GM21381 (cell line): ENCODE data around the gene CABP4.
"Not testable (repeated sequence)": the region's sequence is repeated elsewhere in the genome, so short reads cannot be mapped to it uniquely, and the experiment has no call there.

Source experiments
- ATAC-seq: cut with Tn5 transposase; IDR thresholded peaks from one replicate; pipeline ENCODE4 v1.9.1; 2021; ENCODE audit warnings: mild to moderate bottlenecking, moderate library complexity; ENCODE audit not compliant: unreplicated experiment

CABP4 gene

DNA sequence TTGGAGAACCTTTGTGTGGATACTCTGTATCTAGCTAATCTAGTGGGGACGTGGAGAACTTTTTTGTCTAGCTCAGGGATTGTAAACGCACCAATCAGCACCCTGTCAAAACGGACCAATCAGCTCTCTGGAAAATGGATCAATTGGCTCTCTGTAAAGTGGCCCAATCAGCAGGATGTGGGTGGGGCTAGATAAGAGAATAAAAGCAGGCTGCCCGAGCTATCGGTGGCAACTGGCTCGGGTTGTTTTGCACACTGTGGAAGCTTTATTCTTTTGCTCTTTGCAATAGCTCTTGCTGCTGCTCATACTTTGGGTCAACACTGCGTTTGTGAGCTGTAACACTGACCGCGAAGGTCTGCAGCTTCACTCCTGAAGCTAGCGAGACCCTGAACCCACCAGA lies 21.5 kb downstream of the CABP4 start:
- not testable (repeated sequence) for ATAC-seq

DNA sequence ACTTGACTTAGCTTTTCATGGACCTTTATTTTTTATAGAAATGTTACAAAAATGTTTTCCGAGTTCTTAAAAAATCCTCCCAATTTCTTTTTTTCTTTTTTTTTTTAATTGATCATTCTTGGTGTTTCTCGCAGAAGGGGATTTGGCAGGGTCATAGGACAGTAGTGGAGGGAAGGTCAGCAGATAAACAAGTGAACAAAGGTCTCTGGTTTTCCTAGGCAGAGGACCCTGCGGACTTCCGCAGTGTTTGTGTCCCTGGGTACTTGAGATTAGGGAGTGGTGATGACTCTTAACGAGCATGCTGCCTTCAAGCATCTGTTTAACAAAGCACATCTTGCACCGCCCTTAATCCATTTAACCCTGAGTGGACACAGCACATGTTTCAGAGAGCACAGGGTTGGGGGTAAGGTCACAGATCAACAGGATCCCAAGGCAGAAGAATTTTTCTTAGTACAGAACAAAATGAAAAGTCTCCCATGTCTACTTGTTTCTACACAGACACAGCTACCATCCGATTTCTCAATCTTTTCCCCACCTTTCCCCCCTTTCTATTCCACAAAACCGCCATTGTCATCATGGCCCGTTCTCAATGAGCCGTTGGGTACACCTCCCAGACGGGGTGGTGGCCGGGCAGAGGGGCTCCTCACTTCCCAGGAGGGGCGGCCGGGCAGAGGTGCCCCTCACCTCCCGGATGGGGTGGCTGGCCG lies 22.3 kb downstream of the CABP4 start:
- ATAC-seq: not testable (repeated sequence)

DNA sequence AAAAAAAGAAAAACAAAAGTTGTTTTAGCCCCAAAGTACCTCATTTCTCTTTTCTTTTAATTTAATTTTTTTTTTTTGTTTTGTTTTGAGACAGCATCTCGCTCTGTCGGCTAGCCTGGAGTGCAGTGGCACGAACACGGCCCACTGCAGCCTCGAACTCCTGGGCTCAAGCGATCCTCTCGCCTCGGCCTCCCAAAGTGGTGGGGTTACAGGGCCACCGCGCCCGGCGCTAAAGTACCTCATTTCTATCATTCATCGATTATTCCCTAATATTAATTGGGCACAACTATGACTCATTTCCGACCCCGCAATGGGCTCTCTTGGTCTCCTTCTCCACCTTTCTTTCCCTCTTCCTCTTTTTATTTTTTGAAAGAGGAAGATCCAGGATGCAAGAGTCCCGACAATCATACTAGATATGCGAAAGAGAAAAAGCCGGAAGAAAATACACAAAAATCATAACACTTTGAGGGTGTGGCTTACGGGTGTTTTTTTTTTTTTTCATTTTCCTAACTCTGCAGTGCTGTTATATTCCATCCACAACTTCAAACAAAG lies 27.2 kb downstream of the CABP4 start:
- no peak for ATAC-seq

DNA sequence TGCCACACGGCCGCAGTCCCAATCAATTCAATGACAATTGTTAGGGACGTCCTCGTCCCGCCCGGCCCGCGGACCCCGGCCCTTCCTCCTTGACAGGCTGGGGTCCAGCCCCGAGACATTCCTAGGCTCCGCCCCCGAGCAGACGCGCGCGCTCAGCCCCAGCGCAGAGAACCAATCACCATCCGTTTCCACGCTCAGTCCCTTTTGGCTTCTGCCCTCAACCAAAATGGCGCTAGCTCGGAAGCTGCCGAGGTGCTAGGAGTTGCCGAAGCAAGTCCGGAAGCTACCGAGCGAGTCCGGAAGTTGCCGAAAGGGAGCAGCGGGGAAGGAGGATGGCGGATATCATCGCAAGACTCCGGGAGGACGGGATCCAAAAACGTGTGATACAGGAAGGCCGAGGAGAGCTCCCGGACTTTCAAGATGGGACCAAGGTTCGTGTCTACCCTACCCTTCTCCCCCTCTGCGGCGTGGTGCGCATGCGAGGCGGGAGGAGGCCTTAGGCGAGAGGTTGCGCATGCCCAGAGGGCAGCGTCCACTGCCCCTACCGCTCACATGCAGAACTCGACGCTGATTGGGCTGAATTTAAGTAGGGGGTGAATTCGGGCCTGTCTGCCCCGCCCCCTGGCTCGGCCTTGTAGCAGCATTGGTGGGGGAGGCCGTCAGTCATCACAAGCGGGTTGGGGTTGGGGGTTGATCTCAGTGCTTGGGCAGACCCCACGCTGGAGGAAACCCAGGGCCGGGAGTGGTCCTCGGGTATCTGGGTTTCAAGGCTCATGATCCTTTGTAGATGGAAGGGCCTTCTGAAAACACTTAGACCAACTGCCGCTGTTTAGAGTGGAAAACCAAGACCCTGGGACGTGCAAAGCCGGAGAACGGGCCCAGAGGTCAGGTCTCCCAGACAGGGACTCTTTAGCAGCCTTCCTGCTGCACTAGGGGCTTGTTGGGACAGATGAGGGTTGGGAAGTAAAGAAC lies 28.0 kb downstream of the CABP4 start, which contains the start of gene AIP:
Gene AIP, plus strand, starts transcription at position 200 of the 972 bp plus-strand sequence. Its CDS starts 133 bp downstream, at position 333.
- peak; percentile 58 for ATAC-seq

DNA sequence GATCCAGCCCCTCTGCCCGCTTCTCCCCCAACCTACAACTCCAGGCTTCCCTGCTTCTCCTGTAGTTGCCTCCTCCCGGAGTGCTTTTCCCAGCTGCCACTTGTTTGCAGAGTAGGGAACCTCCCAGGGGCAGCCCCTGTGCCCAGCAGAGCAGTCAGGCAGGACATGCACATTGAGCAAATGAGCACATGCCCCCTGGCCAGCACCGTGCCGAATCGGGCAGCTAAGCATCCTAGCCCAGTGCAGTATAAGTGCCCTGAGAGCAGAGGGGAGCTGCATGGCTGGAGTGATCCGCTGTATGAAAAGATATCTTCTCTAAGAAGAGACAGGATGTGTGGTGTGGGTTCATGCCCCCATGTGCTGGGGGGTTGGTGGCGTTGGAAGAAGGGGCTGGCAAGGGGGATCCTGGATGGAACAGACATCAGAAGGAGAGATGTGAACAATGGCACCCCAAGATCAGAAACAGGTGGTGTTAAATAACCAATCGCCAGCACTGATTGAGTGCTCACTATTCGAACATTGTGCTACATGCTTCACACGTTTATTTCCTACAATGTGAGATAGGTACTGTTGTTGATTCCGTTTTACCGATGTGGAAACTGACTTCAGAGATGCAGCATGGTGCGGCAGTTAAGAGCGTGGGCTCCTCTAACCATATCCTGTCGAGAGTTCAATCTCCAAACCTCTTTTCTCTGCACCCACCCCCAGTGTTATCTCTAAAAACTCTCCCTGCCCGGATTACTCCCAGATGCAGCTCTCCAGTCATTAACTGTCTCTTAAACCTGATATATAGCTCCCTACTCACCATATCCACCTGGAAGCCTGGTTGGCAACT lies 28.9 kb downstream of the CABP4 start:
- ATAC-seq: no peak

DNA sequence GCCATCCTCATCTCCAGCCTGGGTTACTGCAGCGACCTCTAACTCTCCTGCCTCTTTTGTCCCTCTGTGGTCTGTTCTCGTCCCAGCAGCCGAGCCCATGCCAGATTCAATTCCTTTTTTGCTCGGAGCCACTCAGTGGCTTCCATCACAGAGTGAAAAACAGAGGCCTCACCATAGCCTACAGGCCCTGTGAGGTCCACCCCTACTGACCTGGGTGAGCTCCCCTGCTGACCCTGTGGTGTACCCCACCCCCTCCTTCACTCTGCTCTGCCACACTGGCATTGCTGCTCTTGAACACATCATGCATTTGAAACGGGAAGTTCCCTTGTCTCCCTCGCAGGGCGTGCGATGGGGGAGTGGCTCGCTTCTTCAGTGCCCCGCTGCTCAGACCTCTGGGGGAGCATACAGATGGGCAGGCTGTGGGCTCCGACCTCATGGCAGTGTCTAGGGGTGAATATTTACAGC lies 29.7 kb downstream of the CABP4 start:
- no peak for ATAC-seq

DNA sequence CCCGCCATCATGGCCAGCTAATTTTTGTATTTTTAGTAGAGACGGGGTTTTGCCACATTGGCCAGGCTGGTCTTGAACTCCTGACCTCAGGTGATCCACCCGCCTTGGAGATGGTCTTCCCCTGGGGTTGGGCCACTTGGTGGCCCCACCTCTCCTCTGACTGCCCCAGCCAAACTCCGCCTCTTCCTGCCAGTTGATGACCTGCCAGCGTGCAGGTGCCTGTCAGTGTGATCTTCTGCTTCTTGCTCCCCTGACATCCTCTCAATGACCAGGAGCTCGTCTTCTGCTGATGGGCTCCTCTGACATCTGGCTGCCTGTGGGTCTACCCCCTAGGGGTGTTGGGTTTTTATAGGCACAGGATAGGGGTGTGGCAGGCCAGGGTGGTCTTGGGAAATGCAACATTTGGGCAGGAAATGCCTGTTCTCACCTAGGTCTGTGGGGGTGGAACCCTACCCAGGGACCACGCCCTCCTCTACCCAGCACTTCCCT lies 30.8 kb downstream of the CABP4 start:
- peak; percentile 24 for ATAC-seq

DNA sequence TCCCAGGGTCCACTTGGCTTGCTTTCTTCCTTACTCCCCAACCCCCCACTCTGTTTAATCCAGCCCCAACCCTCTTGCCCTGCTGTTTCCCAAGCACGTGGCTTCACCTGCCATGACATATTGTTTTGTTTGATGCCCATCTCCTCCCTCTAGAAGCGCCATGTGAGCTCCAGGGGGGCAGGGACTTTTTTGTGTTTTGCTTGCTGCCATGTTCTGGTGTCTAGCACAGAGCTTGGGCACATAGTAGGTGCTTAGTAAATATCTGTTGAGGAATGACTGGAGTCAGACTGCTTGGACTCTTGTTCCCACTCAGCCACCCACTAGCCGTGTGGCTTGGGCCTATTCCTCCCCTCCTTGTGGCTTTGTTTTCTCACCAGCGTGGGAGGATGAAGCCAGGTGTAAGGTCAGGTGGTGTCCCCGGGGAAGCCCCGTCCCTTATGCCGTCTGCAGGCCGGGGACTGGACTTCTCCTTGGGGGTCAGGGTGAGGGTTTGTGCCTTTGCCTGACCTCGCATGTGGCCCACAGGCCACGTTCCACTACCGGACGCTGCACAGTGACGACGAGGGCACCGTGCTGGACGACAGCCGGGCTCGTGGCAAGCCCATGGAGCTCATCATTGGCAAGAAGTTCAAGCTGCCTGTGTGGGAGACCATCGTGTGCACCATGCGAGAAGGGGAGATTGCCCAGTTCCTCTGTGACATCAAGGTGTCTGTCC lies 31.5 kb downstream of the CABP4 start:
- peak; percentile 29 for ATAC-seq

DNA sequence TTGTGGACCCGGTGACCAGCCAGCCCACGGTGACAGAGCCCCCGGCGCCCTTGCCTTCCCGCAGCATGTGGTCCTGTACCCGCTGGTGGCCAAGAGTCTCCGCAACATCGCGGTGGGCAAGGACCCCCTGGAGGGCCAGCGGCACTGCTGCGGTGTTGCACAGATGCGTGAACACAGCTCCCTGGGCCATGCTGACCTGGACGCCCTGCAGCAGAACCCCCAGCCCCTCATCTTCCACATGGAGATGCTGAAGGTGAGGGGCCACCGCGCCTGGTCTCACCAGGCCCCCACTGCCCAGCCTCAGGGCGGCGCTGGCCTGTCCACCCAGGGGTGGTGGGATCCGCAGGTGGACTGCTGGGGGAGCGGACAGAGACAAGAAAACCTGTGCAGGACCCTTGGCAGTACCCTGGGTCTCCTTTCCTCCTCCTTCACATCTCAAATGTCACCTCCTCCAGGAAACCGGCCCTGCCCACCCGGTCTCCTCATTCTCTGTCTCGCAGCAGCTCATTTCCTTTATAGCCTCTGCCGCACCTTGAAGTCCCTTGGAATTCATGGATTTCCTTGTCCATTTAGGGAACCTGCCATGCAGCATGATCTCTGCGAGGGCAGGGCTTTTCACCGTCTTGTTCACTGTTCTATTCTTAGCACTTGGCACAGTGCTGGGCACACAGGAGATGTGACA lies 34.2 kb downstream of the CABP4 start:
- no peak for ATAC-seq

DNA sequence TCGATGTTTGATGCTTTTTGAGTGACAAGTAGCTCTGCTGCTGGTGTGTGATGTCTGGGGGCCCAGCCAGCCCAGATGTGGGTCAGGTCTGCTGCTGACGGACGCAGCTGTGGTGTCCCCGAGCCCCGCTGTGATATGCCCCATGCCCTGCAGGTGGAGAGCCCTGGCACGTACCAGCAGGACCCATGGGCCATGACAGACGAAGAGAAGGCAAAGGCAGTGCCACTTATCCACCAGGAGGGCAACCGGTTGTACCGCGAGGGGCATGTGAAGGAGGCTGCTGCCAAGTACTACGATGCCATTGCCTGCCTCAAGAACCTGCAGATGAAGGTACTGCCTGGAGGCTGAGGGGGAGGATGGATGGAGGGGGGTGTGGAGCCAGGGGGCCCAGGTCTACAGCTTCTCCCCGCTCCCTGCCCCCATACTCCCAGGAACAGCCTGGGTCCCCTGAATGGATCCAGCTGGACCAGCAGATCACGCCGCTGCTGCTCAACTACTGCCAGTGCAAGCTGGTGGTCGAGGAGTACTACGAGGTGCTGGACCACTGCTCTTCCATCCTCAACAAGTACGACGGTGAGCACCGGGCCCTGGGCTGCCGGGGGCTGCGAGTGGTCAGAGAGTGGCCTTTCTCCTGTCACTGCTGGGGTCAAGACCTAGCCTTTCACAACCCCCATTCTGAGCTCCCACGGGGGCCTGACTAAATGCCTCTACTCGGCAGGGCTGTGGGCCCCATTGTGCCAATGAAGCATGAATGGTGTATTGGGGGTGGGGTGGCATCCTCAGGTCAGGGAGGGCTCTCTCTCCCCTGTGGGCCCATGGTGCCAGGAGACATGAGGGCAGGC lies 35.0 kb downstream of the CABP4 start:
- ATAC-seq: no peak

DNA sequence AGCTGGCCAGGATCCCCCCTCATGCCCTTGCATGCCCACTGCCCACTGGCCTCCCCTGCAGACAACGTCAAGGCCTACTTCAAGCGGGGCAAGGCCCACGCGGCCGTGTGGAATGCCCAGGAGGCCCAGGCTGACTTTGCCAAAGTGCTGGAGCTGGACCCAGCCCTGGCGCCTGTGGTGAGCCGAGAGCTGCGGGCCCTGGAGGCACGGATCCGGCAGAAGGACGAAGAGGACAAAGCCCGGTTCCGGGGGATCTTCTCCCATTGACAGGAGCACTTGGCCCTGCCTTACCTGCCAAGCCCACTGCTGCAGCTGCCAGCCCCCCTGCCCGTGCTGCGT lies 35.5 kb downstream of the CABP4 start:
- no peak for ATAC-seq

DNA sequence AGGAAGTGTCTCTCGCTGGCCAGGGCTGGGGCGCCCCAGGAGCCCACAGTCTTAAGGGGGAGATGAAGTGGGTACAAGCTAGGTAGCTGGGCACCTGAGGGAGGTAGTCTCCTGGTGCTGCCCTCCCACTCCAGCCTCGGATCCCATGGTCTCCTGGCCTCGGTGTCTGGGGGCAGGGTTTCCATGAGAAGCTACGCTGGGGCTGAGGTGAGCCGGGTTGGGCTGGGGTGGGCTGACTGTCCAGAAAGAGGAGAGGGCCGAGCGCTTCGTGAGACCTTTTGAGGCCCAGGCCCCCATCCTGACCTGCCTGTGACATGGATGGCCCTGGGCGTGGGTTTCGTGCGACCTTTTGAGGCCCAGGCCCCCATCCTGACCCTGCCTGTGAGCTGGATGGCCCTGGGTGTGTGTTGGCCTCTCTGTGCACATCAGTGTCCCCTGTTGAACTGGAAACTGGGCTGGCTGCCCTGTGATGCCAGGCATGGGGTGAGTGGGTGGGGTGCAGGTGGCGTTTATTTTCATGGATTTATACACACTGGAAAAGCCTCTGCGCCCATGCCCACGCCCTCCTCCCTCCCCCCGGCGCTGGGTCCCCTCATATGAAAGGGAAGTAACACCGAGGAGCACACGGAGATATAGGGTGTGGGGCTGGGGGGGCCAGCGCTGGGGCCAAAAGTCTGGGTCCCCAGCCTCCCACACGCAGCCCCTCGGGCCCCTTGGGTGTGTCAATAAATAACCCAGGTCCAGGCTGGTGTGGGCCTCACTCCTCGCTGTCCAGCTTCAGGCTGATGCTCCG lies 36.3 kb downstream of the CABP4 start:
- ATAC-seq: no peak

DNA sequence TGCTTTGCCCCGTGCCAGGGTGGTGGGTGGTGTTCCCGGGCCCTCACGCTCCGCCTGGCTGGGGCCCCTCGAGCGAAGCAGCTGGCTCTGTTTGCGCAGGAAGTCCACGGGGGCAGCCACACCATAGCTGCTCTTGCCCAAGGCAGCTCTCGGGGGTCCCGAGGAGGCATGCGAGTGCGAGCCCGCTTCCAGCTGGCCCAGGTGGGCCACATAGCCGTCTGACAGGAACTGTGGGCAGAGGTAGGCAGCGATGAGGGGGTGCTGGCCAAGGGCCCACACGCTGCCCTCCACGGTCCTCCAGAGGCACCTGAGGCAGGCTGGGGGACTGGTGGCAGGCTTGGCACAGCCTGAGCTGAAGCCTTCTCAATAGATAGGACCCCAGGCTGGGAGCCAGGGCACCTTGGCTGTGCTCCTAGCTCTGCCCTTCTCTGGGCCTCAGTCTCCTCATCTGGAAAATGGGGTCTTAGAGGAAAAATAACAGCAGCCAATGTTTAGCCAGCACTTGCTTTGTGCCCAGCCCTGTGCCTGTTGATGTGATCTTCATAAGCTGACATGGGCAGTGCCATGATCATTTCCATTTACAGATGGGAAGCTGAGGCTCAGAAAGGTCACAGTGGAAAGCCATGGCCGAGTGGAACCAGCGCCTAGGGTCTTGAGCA lies 37.0 kb downstream of the CABP4 start:
- ATAC-seq: no peak

DNA sequence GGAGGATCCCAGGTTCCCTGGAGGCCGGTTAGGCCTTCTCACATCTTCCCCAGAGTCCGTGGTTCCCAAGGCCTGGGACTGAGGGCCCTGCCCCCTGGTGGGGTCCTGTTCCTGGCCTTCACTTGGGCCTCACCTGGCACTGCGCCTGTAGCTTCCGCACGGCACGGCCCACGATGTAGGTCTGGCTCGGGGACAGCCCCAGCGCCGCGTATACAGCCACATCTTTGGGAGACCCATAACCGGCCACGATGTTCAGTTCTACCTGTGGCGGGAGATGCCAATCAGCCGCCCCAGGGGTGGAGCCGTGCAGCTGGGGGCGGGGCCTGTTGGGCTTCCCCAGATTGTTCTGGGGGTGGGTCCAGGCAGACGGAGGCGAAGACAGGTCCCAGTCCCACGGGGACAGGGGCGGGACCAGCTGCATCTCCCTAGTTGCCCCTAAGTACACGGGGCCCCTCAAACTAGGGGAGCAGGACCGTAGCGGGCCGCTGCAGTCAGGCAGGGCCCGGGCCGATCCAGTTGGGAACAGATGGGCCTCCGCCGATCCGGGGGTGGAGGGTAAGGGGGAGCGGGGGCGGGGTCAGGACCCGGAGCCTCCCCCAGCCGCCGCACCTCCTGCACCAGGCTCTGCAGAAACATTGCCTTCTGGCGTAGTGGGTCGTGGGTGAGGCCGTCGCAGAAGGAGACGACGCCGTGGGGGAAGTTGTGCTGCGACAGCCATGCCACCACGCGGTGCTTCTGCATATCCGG lies 37.8 kb downstream of the CABP4 start:
- no peak for ATAC-seq

DNA sequence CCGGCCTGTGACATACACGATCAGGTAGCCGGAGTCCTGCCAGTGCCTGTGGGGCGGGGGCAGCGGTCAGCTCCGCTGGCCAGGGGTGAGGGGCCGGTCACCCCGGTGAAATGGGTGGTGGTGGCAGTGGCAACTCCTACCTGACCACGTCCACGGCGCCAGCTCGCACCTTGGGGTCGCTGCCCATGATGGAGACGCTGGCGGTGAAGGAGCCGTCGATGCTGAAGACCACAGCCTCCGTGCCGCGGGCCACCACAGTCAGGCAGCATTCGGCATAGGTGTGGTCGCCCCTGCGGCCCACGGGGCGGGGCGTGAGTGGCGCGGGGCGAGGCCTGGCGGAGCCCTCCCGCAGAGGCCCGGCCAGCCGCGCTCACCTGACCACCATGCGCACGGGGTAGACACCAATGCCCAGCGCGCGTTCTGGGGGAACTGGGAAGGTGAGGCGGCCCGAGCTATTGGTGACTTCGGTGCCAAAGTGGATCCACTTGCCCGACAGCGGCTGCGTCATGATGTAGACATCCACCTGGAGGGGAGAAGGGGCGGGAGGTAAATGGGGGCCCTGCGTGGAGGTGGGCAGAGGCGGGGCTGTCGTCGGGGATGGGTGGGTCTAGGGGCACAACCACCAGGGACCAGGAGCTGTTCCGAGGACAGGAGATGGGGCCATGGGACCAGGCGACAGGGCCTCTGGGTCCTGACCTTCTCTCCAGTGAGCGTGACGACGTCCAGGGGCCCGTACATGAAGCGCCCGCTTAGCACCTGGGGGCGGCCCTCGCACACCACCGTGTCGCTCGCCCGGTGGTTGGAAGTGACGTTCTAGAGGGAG lies 38.6 kb downstream of the CABP4 start:
- no peak for ATAC-seq
